Stimulated activated CD8-positive, alpha-beta memory T cell treated with anti-CD3 and anti-CD28 coated beads, Interleukin-12 subunit alpha, Interleukin-12 subunit beta, amount 100 ng/mL, for 4 hours (primary cell): ENCODE measurements around the gene CLSTN3.

ENCODE experiments used
- DNase-seq: peaks from one replicate; pipeline ENCODE4 v3.0.0-alpha.2; 2020; ENCODE audit warnings: low read depth

Gene CLSTN3

GRCh38 chr12:7189398-7190267 is 59.5 kb downstream of the CLSTN3 start, which contains the start of gene PEX5:
TSS of gene PEX5 (plus strand) at chr12:7189686. CDS start at chr12:7190378, 692 bp downstream.
- DNase-seq: peak; percentile 73

GRCh38 chr12:7190268-7191055 is 60.3 kb downstream of the CLSTN3 start:
- DNase-seq: peak; percentile 10

DNA sequence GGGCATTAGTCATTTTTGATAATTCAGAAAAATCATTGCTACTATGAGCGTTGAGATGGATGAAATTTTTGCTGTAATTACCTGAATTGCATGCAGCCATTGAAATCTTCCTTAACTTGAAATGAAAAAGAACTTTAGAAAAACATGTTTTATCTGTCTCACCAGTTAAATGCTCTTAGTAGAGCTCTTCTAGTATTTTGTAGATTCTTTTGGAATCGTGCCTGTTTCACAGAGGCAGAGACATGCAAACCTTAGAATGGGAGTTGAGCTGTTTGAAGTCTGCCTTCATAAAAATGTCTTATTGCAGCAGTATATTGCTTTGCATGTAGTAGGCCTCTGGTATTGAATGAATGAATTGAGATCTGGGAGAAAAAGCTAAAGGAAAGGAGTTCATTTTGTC is 63.5 kb downstream of the CLSTN3 start:
- no peak for DNase-seq

DNA sequence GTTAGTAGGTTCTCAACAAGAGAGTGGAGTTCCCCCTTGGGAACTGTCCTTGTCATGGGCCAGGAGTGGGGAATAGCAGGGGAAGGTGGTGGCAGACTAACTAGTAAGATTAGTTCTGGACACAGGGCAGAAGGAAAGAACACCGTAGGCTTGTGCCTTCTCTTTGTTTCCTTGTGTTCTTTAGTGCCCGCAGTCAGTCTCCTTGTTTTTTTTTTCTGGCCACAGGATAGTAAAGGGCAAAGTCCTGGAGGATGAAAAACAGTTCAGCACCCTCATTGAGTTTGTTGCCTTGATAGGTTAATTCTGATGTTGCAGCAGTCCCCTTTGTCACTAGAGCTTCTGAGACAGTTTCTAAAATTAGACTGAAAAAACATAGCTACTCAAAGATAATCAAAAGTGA is 67.7 kb downstream of the CLSTN3 start:
- DNase-seq: no peak

GRCh38 chr12:7203109-7203508 is 72.9 kb downstream of the CLSTN3 start:
- DNase-seq: no peak

DNA sequence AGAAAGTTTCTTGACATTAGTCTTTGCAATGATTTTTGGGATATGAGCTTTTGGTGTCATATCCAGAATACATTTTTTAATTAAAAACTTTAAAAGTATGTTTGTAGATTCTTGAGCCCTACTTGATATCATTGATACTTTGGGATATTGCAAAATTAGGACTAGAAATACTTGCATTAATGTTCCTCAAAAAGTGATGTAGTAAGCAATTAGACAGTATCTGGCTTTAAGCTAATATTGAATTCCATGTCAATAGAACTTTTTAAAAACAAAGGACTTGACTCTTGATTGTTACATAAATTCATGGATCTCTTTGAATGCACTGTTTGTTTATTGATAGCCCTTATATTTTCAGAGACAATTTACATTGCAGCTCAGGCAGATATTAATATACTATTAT is 74.9 kb downstream of the CLSTN3 start:
- DNase-seq: no peak

GRCh38 chr12:7206691-7207090 is 76.5 kb downstream of the CLSTN3 start:
- no peak for DNase-seq

DNA sequence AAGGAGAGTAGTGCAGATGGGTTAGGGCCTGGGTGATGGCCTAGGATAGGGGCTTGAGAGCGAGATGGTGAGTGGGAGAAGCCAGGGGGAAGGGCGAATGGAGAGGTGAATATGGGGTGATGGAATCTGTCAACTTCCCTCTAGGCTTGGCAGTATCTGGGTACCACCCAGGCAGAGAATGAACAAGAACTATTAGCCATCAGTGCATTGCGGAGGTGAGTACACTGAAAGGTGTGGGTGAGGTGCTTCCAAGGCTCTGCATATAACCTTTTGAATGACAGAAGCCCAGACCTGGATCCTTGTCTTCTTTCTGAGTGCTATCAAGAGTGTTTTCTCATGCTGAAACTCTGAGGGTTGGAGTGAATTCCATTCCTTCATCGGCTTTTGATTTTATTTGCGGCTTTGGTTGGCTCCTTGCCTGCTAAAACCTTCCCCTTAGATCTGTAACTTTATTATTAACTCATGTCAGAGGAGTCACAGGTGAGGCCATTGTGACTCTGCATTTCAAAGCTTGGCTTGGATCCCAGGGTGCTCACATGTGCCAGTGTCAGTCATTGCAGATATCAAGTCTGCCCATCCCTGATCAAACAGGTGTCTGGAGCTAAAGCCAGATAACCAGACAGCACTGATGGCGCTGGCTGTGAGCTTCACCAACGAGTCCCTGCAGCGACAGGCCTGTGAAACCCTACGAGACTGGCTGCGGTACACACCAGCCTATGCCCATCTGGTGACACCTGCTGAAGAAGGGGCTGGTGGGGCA is 77.9 kb downstream of the CLSTN3 start:
- DNase-seq: no peak
